ENCODE data around the gene TP53INP2.
"Not testable (repeated sequence)": the region's sequence is repeated elsewhere in the genome, so short reads cannot be mapped to it uniquely, and the experiment has no call there.

GRCh38 chr20:34658654-34659053 lies 45.5 kb upstream of the TP53INP2 start:
- TF ChIP-seq, protein P1, sequence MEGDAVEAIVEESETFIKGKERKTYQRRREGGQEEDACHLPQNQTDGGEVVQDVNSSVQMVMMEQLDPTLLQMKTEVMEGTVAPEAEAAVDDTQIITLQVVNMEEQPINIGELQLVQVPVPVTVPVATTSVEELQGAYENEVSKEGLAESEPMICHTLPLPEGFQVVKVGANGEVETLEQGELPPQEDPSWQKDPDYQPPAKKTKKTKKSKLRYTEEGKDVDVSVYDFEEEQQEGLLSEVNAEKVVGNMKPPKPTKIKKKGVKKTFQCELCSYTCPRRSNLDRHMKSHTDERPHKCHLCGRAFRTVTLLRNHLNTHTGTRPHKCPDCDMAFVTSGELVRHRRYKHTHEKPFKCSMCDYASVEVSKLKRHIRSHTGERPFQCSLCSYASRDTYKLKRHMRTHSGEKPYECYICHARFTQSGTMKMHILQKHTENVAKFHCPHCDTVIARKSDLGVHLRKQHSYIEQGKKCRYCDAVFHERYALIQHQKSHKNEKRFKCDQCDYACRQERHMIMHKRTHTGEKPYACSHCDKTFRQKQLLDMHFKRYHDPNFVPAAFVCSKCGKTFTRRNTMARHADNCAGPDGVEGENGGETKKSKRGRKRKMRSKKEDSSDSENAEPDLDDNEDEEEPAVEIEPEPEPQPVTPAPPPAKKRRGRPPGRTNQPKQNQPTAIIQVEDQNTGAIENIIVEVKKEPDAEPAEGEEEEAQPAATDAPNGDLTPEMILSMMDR (conservative IDR thresholded peaks at IDR 0.05) = not testable (repeated sequence)
- TF ChIP-seq EZH2 (IDR thresholded peaks at IDR 0.05; ENCODE audit: low read depth) = not testable (repeated sequence)

Measured in PC-9 (cell line).